WTC11 (cell line): Measurements from ENCODE around the gene SLC16A10. TPM values are rescaled to one million over a fixed set of nuclear protein-coding genes. Genes with fewer than 3 reads are reported as not detected.

Experiments
- ATAC-seq: fragments of 200-7000 bp; cut with Tn5 transposase; 2 replicates; pipeline ENCODE4 v1.10.0; 2021; ENCODE audit warnings: mild to moderate bottlenecking, moderate library complexity
- CTCF ChIA-PET: fragments of 300-600 bp; sonication (Branson Sonifier 250); formaldehyde crosslinking; loops from one replicate; lab custom pipeline; 2021; ENCODE audit warnings: antibody characterized with exemption; lab: Charles Lee
- POLR2A ChIA-PET: fragments of 350-600 bp; sonication (Branson Sonifier 250); formaldehyde crosslinking; loops from one replicate; lab custom pipeline; 2021; ENCODE audit warnings: antibody characterized with exemption; lab: Charles Lee
- DNase-seq: peaks from one replicate; pipeline ENCODE4 v3.0.0; 2021; ENCODE audit warnings: low spot score
- H3K27ac Mint-ChIP-seq: 2 replicates; pipeline ENCODE4 v1.8.0; 2021; ENCODE audit warnings: mixed read lengths
- H3K27me3 Mint-ChIP-seq: 2 replicates; pipeline ENCODE4 v1.8.0; 2021; ENCODE audit warnings: low read depth, mild to moderate bottlenecking, moderate library complexity, mixed read lengths
- H3K36me3 Mint-ChIP-seq: 2 replicates; pipeline ENCODE4 v1.8.0; 2021; ENCODE audit warnings: mixed read lengths
- H3K4me1 Mint-ChIP-seq: 2 replicates; pipeline ENCODE4 v1.8.0; 2022; ENCODE audit warnings: mixed read lengths
- H3K4me3 Mint-ChIP-seq: 2 replicates; pipeline ENCODE4 v1.8.0; 2021; ENCODE audit warnings: mild to moderate bottlenecking, moderate library complexity, mixed read lengths
- H3K9me3 Mint-ChIP-seq: 2 replicates; pipeline ENCODE4 v1.8.0; 2021; ENCODE audit warnings: mixed read lengths
- ATF1 ChIP-seq: sonication (generic); formaldehyde crosslinking; IDR thresholded peaks from 2 replicates; pipeline ENCODE4 v1.8.1; 2023; ENCODE audit warnings: mild to moderate bottlenecking, moderate library complexity, missing genetic modification reagents
- CREM ChIP-seq: sonication (generic); formaldehyde crosslinking; IDR thresholded peaks from 2 replicates; pipeline ENCODE4 v1.8.1; 2022; ENCODE audit warnings: mild to moderate bottlenecking, missing genetic modification reagents, moderate library complexity
- KAT7 ChIP-seq: sonication (generic); formaldehyde crosslinking; IDR thresholded peaks from 2 replicates; pipeline ENCODE4 v1.8.1; 2023; ENCODE audit warnings: missing genetic modification reagents, mild to moderate bottlenecking, borderline replicate concordance
- MYBL2 ChIP-seq: sonication (generic); formaldehyde crosslinking; IDR thresholded peaks from 2 replicates; pipeline ENCODE4 v1.8.1; 2023; ENCODE audit warnings: mild to moderate bottlenecking, moderate library complexity, missing genetic modification reagents
- NR1H2 ChIP-seq: sonication (generic); formaldehyde crosslinking; IDR thresholded peaks from 2 replicates; pipeline ENCODE4 v1.9.0; 2021; ENCODE audit warnings: mild to moderate bottlenecking, moderate library complexity, missing genetic modification reagents
- PRRX2 ChIP-seq: fragments of 250-450 bp; sonication (Bioruptor Pico); IDR thresholded peaks from 2 replicates; pipeline ENCODE4 v1.8.0; 2021; ENCODE audit warnings: mild to moderate bottlenecking
- SMAD3 ChIP-seq: sonication (generic); formaldehyde crosslinking; IDR thresholded peaks from 2 replicates; pipeline ENCODE4 v1.8.0; 2022; ENCODE audit warnings: missing genetic modification reagents, mild to moderate bottlenecking, borderline replicate concordance
- SOX15 ChIP-seq: fragments of 250-450 bp; sonication (Bioruptor Pico); IDR thresholded peaks from 2 replicates; pipeline ENCODE4 v1.9.0; 2021; ENCODE audit warnings: mild to moderate bottlenecking
- SP1 ChIP-seq: sonication (generic); formaldehyde crosslinking; conservative IDR thresholded peaks from 2 replicates; pipeline ENCODE4 v1.8.1; 2022; ENCODE audit warnings: missing genetic modification reagents
- TCF7 ChIP-seq: sonication (generic); formaldehyde crosslinking; IDR thresholded peaks from 2 replicates; pipeline ENCODE4 v1.8.0; 2022; ENCODE audit warnings: mild to moderate bottlenecking, low read depth, missing genetic modification reagents, moderate library complexity
- TEAD1 ChIP-seq: sonication (generic); formaldehyde crosslinking; IDR thresholded peaks from 2 replicates; pipeline ENCODE4 v1.8.0; 2022; ENCODE audit warnings: mild to moderate bottlenecking, missing genetic modification reagents
- ZBTB21 ChIP-seq: sonication (generic); formaldehyde crosslinking; IDR thresholded peaks from 2 replicates; pipeline ENCODE4 v1.8.1; 2023; ENCODE audit warnings: mild to moderate bottlenecking, missing genetic modification reagents, borderline replicate concordance
- ZNF219 ChIP-seq: sonication (generic); formaldehyde crosslinking; IDR thresholded peaks from 2 replicates; pipeline ENCODE4 v1.8.0; 2023; ENCODE audit warnings: missing genetic modification reagents, mild to moderate bottlenecking, borderline replicate concordance
- ZNF232 ChIP-seq: sonication (generic); formaldehyde crosslinking; IDR thresholded peaks from 2 replicates; pipeline ENCODE4 v1.8.0; 2022; ENCODE audit warnings: mild to moderate bottlenecking, missing genetic modification reagents
- total RNA-seq: library from RNA; stranded (reverse); gene quantifications from 3 replicates; pipeline ENCODE4 v1.2.3, GENCODE V29; 2021
- TF ChIP-seq, protein P1 (sequence below): sonication (generic); formaldehyde crosslinking; IDR thresholded peaks from 2 replicates; pipeline ENCODE4 v1.8.0; 2023; ENCODE audit warnings: mild to moderate bottlenecking, missing genetic modification reagents
- TF ChIP-seq, protein P2 (sequence below): fragments of 250-450 bp; sonication (Bioruptor Pico); IDR thresholded peaks from 2 replicates; pipeline ENCODE4 v1.9.0; 2021; ENCODE audit warnings: moderate library complexity, mild to moderate bottlenecking, inconsistent platforms, borderline replicate concordance
- TF ChIP-seq, protein P3 (sequence below): sonication (generic); formaldehyde crosslinking; IDR thresholded peaks from 2 replicates; pipeline ENCODE4 v1.8.0; 2022; ENCODE audit warnings: missing genetic modification reagents
- TF ChIP-seq, protein P4 (sequence below): sonication (generic); formaldehyde crosslinking; IDR thresholded peaks from 2 replicates; pipeline ENCODE4 v1.8.1; 2022; ENCODE audit warnings: missing genetic modification reagents, borderline replicate concordance
- TF ChIP-seq, protein P5 (sequence below): fragments of 250-450 bp; sonication (Bioruptor Pico); IDR thresholded peaks from 2 replicates; pipeline ENCODE4 v1.9.0; 2021; ENCODE audit warnings: mild to moderate bottlenecking, borderline replicate concordance

The SLC16A10 gene
- total RNA-seq, 1 experiment from 2014 or later = 18.4 TPM

DNA sequence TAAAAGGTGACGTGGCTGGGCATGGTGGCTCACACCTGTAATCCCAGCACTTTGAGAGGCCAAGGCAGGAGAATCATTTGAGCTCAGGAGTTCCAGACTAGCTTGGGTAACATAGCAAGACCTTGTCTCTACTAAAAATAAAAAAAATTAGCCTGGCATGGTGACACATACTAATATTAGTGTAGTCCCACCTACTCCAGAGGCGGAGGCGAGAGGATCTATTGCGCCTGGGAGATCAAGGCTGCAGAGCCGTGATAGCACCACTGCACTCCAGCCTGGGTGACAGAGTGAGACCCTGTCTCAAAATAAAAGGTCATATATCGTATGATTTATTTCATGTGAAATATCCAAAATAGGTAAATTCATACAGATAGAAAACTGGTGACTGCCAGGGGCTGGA lies 132.5 kb downstream of the SLC16A10 start:
- H3K4me1 Mint-ChIP-seq = no peaks in the 10 kb centered on the region
- POLR2A ChIA-PET = no interaction called here

DNA sequence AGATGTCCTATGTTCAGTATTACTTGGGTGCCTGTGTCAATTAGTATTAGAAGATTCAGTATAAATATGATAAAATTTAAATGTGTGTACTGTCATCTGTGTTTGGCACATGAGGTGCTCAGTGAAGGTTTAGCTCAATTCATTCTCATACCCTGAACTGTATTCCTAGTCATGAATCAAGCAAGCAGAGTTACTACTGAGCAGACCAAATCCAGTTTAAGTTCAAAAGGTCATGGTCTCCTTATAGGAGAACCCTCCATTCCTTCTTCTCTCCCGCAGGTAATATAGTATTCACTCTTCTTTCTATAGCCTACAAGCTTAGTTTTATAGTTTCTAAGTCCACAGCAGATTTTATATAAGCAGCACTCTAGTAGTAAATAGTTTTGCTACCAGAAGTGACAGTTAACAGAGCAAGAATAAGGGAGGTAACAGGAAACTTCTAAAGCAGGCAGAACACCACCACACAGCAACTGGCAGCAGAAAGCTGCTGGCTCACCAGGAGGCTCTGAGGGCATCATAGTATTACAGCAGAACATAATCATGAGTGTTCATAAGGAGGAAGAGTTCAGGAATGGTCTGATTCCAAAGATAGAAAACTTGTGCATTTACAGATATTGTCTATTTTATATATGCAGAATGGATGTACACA lies 133.2 kb downstream of the SLC16A10 start:
- H3K9me3 Mint-ChIP-seq = no peaks in the 10 kb centered on the region
- H3K4me3 Mint-ChIP-seq = no peak overlapping the region
- ATAC-seq (no peak), DNase-seq (no peak)
- ChIA-PET CTCF (no interaction called here), POLR2A (no interaction called here)
- H3K27ac Mint-ChIP-seq = no peak overlapping the region
- peaks cover 2% of the 10 kb centered on the region for H3K4me1 Mint-ChIP-seq
- no peaks in the 10 kb centered on the region for H3K36me3 Mint-ChIP-seq
- no peaks in the 10 kb centered on the region for H3K27me3 Mint-ChIP-seq
- TF ChIP-seq, protein P1, sequence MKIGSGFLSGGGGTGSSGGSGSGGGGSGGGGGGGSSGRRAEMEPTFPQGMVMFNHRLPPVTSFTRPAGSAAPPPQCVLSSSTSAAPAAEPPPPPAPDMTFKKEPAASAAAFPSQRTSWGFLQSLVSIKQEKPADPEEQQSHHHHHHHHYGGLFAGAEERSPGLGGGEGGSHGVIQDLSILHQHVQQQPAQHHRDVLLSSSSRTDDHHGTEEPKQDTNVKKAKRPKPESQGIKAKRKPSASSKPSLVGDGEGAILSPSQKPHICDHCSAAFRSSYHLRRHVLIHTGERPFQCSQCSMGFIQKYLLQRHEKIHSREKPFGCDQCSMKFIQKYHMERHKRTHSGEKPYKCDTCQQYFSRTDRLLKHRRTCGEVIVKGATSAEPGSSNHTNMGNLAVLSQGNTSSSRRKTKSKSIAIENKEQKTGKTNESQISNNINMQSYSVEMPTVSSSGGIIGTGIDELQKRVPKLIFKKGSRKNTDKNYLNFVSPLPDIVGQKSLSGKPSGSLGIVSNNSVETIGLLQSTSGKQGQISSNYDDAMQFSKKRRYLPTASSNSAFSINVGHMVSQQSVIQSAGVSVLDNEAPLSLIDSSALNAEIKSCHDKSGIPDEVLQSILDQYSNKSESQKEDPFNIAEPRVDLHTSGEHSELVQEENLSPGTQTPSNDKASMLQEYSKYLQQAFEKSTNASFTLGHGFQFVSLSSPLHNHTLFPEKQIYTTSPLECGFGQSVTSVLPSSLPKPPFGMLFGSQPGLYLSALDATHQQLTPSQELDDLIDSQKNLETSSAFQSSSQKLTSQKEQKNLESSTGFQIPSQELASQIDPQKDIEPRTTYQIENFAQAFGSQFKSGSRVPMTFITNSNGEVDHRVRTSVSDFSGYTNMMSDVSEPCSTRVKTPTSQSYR (CRISPR knock-in tag) = no peak
- TF ChIP-seq SOX15 (CRISPR knock-in tag) = no peak

More for the DNA sequence above, 132.5 kb downstream of the SLC16A10 start:
- ATAC-seq (no peak), DNase-seq (no peak)
- Mint-ChIP-seq H3K4me3 (no peak overlapping the region), H3K27ac (no peak overlapping the region), H3K27me3 (no peaks in the 10 kb centered on the region), H3K9me3 (no peaks in the 10 kb centered on the region), H3K36me3 (no peaks in the 10 kb centered on the region)
- CTCF ChIA-PET = interaction anchor here (0.8 kb wide), 1 partner anchor 9 kb away, joined by 3 read pairs; no protein-coding TSS in a partner anchor
- TF ChIP-seq ZBTB21 (CRISPR knock-in tag) (no peak), ATF1 (CRISPR knock-in tag) (no peak), SMAD3 (CRISPR knock-in tag) (no peak), TCF7 (no peak), TEAD1 (no peak), KAT7 (CRISPR knock-in tag) (no peak), MYBL2 (CRISPR knock-in tag) (no peak), CREM (CRISPR knock-in tag) (no peak), ZNF232 (no peak), ZNF219 (CRISPR knock-in tag) (no peak)
- TF ChIP-seq, protein P2, sequence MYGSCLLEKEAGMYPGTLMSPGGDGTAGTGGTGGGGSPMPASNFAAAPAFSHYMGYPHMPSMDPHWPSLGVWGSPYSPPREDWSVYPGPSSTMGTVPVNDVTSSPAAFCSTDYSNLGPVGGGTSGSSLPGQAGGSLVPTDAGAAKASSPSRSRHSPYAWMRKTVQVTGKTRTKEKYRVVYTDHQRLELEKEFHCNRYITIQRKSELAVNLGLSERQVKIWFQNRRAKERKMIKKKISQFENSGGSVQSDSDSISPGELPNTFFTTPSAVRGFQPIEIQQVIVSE (CRISPR knock-in tag) = no peak
- TF ChIP-seq, protein P3, sequence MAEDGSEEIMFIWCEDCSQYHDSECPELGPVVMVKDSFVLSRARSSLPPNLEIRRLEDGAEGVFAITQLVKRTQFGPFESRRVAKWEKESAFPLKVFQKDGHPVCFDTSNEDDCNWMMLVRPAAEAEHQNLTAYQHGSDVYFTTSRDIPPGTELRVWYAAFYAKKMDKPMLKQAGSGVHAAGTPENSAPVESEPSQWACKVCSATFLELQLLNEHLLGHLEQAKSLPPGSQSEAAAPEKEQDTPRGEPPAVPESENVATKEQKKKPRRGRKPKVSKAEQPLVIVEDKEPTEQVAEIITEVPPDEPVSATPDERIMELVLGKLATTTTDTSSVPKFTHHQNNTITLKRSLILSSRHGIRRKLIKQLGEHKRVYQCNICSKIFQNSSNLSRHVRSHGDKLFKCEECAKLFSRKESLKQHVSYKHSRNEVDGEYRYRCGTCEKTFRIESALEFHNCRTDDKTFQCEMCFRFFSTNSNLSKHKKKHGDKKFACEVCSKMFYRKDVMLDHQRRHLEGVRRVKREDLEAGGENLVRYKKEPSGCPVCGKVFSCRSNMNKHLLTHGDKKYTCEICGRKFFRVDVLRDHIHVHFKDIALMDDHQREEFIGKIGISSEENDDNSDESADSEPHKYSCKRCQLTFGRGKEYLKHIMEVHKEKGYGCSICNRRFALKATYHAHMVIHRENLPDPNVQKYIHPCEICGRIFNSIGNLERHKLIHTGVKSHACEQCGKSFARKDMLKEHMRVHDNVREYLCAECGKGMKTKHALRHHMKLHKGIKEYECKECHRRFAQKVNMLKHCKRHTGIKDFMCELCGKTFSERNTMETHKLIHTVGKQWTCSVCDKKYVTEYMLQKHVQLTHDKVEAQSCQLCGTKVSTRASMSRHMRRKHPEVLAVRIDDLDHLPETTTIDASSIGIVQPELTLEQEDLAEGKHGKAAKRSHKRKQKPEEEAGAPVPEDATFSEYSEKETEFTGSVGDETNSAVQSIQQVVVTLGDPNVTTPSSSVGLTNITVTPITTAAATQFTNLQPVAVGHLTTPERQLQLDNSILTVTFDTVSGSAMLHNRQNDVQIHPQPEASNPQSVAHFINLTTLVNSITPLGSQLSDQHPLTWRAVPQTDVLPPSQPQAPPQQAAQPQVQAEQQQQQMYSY = no peak

DNA sequence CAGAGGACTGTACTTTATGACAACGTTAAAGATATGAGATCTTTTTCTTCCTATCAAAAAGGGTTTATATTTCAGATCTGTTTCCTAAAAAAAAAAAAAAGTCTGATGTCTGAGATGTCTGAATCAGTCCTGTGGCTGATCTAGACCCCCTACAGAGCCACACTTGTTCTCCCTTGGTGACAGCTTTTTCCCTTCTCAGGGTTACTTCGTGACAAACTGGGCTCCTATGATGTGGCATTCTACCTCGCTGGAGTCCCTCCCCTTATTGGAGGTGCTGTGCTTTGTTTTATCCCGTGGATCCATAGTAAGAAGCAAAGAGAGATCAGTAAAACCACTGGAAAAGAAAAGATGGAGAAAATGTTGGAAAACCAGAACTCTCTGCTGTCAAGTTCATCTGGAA lies 134.5 kb downstream of the SLC16A10 start:
- Mint-ChIP-seq H3K27ac (no peak overlapping the region), H3K4me3 (no peak overlapping the region), H3K9me3 (no peaks in the 10 kb centered on the region), H3K27me3 (no peaks in the 10 kb centered on the region), H3K36me3 (no peaks in the 10 kb centered on the region), H3K4me1 (peaks cover 10% of the 10 kb centered on the region)
- ChIA-PET POLR2A (no interaction called here), CTCF (interaction anchor here (2.6 kb wide), 1 partner anchor 11 kb away, joined by 6 read pairs; no protein-coding TSS in a partner anchor)
- ATAC-seq (no peak), DNase-seq (no peak)
- TF ChIP-seq, protein P4, sequence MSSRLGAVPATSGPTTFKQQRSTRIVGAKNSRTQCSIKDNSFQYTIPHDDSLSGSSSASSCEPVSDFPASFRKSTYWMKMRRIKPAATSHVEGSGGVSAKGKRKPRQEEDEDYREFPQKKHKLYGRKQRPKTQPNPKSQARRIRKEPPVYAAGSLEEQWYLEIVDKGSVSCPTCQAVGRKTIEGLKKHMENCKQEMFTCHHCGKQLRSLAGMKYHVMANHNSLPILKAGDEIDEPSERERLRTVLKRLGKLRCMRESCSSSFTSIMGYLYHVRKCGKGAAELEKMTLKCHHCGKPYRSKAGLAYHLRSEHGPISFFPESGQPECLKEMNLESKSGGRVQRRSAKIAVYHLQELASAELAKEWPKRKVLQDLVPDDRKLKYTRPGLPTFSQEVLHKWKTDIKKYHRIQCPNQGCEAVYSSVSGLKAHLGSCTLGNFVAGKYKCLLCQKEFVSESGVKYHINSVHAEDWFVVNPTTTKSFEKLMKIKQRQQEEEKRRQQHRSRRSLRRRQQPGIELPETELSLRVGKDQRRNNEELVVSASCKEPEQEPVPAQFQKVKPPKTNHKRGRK (CRISPR knock-in tag) = no peak
- no peak for TF ChIP-seq ZBTB21 (CRISPR knock-in tag)
- TF ChIP-seq PRRX2 = no peak
- TF ChIP-seq SP1 (CRISPR knock-in tag) = no peak
- no peak for TF ChIP-seq NR1H2 (CRISPR knock-in tag)
- TF ChIP-seq, protein P5, sequence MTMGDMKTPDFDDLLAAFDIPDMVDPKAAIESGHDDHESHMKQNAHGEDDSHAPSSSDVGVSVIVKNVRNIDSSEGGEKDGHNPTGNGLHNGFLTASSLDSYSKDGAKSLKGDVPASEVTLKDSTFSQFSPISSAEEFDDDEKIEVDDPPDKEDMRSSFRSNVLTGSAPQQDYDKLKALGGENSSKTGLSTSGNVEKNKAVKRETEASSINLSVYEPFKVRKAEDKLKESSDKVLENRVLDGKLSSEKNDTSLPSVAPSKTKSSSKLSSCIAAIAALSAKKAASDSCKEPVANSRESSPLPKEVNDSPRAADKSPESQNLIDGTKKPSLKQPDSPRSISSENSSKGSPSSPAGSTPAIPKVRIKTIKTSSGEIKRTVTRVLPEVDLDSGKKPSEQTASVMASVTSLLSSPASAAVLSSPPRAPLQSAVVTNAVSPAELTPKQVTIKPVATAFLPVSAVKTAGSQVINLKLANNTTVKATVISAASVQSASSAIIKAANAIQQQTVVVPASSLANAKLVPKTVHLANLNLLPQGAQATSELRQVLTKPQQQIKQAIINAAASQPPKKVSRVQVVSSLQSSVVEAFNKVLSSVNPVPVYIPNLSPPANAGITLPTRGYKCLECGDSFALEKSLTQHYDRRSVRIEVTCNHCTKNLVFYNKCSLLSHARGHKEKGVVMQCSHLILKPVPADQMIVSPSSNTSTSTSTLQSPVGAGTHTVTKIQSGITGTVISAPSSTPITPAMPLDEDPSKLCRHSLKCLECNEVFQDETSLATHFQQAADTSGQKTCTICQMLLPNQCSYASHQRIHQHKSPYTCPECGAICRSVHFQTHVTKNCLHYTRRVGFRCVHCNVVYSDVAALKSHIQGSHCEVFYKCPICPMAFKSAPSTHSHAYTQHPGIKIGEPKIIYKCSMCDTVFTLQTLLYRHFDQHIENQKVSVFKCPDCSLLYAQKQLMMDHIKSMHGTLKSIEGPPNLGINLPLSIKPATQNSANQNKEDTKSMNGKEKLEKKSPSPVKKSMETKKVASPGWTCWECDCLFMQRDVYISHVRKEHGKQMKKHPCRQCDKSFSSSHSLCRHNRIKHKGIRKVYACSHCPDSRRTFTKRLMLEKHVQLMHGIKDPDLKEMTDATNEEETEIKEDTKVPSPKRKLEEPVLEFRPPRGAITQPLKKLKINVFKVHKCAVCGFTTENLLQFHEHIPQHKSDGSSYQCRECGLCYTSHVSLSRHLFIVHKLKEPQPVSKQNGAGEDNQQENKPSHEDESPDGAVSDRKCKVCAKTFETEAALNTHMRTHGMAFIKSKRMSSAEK (CRISPR knock-in tag) = no peak
